ENCODE results near the gene FN1.

DNA sequence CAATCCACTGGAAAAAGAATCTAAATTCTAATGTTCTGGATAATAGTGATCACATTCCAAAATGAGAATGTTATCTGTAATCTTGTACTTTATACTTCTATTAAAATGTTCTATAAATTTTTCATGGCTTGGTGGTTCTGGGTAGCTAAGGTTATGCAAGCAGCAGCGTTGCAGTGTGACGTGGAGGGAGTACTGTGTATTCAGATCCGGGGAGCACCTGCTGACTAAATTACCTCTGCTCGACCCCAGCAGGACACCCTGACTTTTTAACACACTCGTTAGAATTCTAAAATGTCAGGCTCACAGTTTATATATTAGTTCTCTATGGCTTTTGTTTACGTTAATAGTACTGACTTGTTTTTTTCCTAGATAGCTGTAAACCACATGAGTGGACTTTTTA is 111.1 kb downstream of the FN1 start:
- TF ChIP-seq POLR2A (IDR thresholded peaks at IDR 0.05) = no peak
- TF ChIP-seq, protein P1, sequence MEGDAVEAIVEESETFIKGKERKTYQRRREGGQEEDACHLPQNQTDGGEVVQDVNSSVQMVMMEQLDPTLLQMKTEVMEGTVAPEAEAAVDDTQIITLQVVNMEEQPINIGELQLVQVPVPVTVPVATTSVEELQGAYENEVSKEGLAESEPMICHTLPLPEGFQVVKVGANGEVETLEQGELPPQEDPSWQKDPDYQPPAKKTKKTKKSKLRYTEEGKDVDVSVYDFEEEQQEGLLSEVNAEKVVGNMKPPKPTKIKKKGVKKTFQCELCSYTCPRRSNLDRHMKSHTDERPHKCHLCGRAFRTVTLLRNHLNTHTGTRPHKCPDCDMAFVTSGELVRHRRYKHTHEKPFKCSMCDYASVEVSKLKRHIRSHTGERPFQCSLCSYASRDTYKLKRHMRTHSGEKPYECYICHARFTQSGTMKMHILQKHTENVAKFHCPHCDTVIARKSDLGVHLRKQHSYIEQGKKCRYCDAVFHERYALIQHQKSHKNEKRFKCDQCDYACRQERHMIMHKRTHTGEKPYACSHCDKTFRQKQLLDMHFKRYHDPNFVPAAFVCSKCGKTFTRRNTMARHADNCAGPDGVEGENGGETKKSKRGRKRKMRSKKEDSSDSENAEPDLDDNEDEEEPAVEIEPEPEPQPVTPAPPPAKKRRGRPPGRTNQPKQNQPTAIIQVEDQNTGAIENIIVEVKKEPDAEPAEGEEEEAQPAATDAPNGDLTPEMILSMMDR (IDR thresholded peaks at IDR 0.05 in 4 of 5, conservative IDR thresholded peaks at IDR 0.05 in 1 of 5) = no peak

Measured in gastrocnemius medialis (tissue), 4 donors.